ENCODE data around the gene ZBTB48.

Gene ZBTB48

GRCh38 chr1:6591644-6592043, 11.8 kb downstream of the ZBTB48 start:
- H3K4me3 ChIP-seq (ENCODE audit: low read depth, low read length): no peak overlapping the region
- TF ChIP-seq, protein P1, sequence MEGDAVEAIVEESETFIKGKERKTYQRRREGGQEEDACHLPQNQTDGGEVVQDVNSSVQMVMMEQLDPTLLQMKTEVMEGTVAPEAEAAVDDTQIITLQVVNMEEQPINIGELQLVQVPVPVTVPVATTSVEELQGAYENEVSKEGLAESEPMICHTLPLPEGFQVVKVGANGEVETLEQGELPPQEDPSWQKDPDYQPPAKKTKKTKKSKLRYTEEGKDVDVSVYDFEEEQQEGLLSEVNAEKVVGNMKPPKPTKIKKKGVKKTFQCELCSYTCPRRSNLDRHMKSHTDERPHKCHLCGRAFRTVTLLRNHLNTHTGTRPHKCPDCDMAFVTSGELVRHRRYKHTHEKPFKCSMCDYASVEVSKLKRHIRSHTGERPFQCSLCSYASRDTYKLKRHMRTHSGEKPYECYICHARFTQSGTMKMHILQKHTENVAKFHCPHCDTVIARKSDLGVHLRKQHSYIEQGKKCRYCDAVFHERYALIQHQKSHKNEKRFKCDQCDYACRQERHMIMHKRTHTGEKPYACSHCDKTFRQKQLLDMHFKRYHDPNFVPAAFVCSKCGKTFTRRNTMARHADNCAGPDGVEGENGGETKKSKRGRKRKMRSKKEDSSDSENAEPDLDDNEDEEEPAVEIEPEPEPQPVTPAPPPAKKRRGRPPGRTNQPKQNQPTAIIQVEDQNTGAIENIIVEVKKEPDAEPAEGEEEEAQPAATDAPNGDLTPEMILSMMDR (IDR thresholded peaks at IDR 0.05; ENCODE audit: insufficient read depth, low read depth, low read length, missing control alignments): no peak
- DNase-seq (ENCODE audit: low read depth): no peak

DNA sequence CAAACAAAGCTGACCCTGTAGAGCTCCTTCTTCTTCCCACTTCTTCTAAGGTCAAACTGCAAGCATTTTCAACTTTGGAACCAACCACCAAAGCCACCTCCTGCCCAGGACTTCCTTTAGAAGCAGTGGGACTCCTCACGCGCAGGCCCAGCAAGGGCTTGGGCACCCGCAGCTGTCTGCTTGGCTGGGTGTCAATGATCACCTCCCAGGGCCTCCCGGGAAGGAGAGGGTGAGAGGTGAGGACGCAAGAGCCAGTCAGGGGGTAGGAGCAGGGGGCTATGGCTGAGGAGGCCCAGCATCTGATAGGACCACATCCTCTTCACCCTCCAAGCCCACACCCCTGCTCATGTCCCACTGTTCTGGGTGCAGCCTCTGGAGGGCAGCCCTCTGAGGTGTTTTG, 12.6 kb downstream of the ZBTB48 start:
- no peak for DNase-seq (ENCODE audit: low read depth)
- TF ChIP-seq, protein P1 (IDR thresholded peaks at IDR 0.05; ENCODE audit: insufficient read depth, low read depth, low read length, missing control alignments): no peak
- H3K4me3 ChIP-seq (ENCODE audit: low read depth, low read length): no peak overlapping the region

DNA sequence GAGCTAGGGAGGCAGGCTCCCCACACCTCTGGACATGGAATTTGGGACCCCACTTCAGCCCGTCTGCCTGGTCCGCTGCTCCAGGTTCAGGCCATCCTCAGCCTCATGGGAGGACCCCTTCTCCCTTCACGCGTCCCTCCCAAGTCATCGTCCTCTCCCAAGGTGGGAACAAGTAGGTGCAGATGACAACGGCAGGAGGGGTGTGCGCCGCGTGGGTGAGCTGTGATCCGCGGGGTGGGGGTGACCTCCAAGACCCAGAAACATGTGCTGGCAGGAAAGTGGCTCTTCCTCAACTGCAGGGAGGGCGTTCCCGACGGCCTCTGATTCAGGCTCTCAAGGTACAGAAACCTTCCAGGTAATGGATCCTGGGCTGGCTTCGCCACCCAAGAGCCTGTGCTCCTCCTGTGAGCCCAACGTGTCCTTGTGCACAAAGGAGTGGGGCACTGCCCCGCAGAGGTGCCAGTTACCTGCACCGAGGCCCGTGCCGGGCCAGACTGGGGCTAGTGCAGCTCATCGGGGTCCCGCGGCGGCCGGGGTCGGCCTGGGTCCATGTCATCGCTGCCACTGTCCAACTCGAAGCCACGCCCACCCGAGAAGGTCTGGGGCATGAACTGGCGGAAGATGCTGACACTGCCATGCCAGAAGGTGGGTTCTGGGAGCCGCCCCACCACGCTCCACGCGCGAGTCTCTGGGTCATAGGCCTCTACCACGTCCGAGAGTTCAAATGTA, 13.2 kb downstream of the ZBTB48 start:
- DNase-seq (ENCODE audit: low read depth): no peak
- TF ChIP-seq, protein P1 (IDR thresholded peaks at IDR 0.05; ENCODE audit: insufficient read depth, low read depth, low read length, missing control alignments): no peak
- H3K4me3 ChIP-seq (ENCODE audit: low read depth, low read length): no peak overlapping the region

DNA sequence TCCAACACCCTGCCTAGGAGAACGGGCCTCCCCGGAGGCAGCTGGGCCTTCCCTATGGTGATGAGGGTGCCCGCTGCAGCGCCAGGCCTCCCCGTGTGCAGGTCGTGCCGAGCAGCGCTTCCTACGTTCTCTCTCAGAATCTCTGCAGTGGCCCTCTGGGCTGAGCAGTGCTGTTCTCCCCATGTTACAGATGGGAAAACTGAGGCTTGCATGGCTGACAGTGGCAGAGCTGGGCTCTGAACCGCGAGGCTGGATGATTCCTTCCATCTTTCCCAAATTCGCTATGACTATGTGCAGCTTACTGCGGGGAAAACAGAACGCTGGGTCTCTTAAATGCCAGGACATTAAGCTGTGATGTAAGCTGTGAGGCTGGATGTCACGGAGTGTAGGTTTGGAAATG, 14.0 kb downstream of the ZBTB48 start:
- no peak overlapping the region for H3K4me3 ChIP-seq (ENCODE audit: low read depth, low read length)
- no peak for DNase-seq (ENCODE audit: low read depth)
- TF ChIP-seq, protein P1 (IDR thresholded peaks at IDR 0.05; ENCODE audit: insufficient read depth, low read depth, low read length, missing control alignments): no peak

GRCh38 chr1:6594977-6595740, 15.4 kb downstream of the ZBTB48 start:
- TF ChIP-seq, protein P1 (IDR thresholded peaks at IDR 0.05; ENCODE audit: insufficient read depth, low read depth, low read length, missing control alignments): no peak
- no peak for DNase-seq (ENCODE audit: low read depth)
- H3K4me3 ChIP-seq (ENCODE audit: low read depth, low read length): no peak overlapping the region

DNA sequence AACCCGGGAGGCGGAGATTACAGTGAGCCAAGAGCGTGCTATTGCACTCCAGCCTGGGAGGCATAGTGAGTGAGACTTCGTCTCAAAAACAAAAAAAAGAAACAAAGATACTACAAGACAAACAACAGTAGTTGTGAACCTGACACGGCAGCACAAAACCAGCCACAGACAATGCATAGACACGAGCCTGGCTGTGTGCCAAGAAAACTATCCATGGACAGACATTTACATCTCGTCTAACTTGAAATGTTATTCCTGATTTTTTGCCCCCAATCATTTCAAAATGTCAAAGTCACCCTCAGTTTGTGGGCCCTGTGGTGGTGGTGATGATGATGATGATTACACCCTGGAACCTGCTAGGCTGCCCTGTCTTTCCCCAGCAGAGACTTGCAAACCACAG, 16.6 kb downstream of the ZBTB48 start:
- no peak for DNase-seq (ENCODE audit: low read depth)
- no peak overlapping the region for H3K4me3 ChIP-seq (ENCODE audit: low read depth, low read length)
- TF ChIP-seq, protein P1 (IDR thresholded peaks at IDR 0.05; ENCODE audit: insufficient read depth, low read depth, low read length, missing control alignments): no peak
